GM13977 (cell line): Measurements from ENCODE around the gene RAB31.

Source experiments
- DNase-seq: peaks from one replicate; pipeline ENCODE4 v3.0.0; 2012; ENCODE audit warnings: low spot score
- CTCF ChIP-seq: IDR thresholded peaks from 2 replicates; pipeline ENCODE4 v1.5.1; 2012; ENCODE audit warnings: mild to moderate bottlenecking, control low read depth; ENCODE audit not compliant: insufficient read depth; ENCODE audit errors: extremely low read depth, missing control alignments
- in situ Hi-C: fragments of 300-500 bp; cut with MboI; formaldehyde crosslinking; loops from one replicate; pipeline ENCODE4 v1.12.0; 2022; ENCODE audit warnings: low sequenced_read_pairs, low pct_unique_long_range_greater_than_20kb, mixed read lengths, inconsistent platforms; ENCODE audit not compliant: unreplicated experiment

Gene RAB31

GRCh38 chr18:9716780-9717563, 8.9 kb downstream of the RAB31 start:
- in situ Hi-C loops = no loop called here
- no peak for TF ChIP-seq CTCF
- DNase-seq = peak; percentile 48

DNA sequence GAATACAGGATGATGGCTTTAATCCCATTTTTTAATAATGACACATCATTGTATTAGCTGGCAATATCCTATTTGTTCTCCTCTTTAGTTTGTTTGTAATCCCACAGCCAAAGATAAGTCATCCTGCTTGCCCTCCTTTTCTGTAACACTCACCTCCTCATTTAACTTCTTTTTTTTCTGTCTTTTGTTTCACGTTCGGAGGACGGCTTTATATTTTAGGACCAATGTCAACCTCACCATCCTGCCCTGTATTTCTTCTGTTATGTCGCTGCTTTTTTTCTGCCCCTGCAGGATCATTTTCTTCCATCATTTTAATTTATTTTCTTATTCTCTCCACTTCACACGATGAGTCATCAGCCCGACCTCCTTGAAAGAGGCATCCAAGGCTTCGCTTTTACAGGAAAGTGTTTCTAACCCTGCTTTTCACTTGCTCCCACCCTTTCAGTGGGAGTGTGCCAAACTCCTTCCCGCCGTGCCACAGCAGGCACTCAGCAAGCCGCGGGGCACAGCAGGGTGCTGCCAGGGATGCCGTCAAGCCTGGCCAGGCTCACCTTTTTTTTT, 11.4 kb downstream of the RAB31 start:
- no peak for TF ChIP-seq CTCF
- no peak for DNase-seq
- in situ Hi-C loops = no loop called here

DNA sequence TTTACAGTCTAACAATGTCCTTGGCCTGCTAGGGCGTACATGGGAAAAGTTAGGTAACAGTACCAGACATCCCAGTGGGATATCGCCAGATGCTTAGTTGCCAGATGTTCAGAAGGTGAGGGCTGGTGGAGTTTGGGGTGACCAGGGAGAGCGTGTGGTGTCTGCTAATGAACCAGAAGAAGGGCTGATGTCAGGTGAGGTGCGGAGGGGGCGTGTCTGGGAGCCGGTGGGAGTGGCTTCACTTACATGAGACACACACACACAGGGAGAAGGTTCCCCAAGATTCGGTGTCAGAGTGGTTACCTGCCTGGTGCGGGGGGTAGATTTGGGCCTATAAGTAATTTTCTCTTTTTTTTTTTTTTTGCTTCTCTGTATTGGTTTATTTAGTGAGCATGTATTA, 12.2 kb downstream of the RAB31 start:
- TF ChIP-seq CTCF = no peak
- DNase-seq = no peak
- in situ Hi-C loops = no loop called here

DNA sequence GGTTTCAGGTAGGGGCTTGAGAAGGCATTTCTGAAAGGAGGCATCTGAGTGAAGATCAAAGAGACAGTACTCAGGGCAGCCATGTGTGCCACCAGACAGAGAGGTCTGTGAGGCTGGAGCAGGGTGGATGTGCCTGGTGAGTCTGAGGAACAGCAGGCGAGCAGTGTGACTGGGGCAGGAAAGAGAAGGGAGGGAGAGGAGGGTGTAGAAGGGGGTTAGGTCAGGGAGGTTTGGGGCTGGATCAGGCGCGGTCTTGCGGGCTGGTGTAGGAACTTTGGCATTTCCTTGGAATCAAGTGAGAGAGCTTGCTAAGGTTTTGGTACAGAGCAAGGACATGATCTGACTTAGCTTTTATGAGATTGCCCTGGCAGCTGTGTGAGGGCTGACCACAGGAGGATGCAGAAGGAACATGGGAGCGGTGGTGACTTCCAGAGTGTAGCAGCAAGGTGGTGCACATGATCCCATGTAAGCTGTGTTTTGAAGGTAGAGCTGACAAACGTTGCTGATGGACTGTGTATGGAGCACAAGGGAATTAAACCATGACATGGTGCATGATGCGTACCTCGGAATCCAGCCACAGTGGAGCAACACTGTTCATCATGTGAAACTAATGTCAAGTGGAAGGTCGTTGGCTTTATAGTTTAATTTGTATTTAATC, 13.9 kb downstream of the RAB31 start:
- in situ Hi-C loops = no loop called here
- no peak for TF ChIP-seq CTCF
- DNase-seq = no peak

GRCh38 chr18:9722691-9723090, 14.6 kb downstream of the RAB31 start:
- no peak for DNase-seq
- in situ Hi-C loops = no loop called here
- TF ChIP-seq CTCF = peak; percentile 33

DNA sequence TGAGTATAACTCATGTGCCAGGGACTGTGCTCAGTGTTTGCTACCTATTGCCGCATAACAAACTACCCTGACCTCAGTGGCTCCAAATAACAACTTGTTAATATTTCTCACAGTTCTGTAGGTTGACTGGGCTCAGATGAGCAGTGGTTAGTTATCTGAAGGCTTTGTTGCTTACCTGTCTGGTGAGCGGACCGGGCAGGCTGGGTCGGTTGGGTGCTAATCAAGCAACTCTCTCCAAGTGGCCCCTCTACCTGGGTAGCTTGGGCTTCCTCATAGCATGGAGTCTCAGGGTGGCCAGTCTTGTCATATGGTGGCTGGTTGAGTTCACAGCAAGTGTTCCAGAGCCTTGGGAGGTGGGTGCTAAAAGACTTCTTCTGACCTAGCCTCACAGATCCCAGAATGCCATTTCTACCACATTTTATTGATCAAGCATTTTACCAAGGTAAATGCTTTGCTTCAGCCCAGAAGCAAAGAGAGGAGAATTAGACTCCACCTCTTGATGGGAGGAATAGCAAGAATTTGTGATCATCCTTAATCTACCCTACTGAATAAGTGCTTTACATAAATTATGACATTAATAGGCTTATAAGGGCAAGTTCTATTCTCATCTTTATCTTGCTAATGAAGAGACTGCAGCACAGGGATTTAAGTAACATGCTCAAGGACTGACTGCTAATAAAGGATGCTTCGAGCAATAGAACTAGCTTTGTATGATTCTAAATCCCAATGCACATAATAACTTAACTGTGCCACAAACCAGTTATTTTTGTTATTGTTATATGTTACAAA, 16.9 kb downstream of the RAB31 start:
- in situ Hi-C loops = no loop called here
- no peak for DNase-seq

More for the DNA sequence above, 16.9 kb downstream of the RAB31 start:
- TF ChIP-seq CTCF = no peak
